ENCODE measurements around the gene PHYH.

The PHYH gene

GRCh38 chr10:13299437-13300287 is at the start of gene PHYH:
Gene PHYH, minus strand, starts transcription at chr10:13300064. Its CDS starts 22 bp downstream, at chr10:13300042.
- H3K36me3 ChIP-seq (ENCODE audit: control insufficient read depth in 1 of 2, insufficient read depth in 2 of 2, low read length in 2 of 2), result peaks cover 2 to 3% of the 10 kb centered on the region in 2 donors
- H3K4me3 ChIP-seq (ENCODE audit: low read depth in 1 of 2, low read length in 2 of 2), result peak within 1 kb of the TSS; percentile 74 to 77
- H3K27ac ChIP-seq (ENCODE audit: low read depth, low read length), result peak within 1 kb of the TSS; percentile 93
- peak within 1 kb of the TSS; percentile 70 to 73 for H3K9ac ChIP-seq (ENCODE audit: low read depth in 1 of 2, low read length in 2 of 2)
- H3K27me3 ChIP-seq (ENCODE audit: control insufficient read depth in 1 of 2, insufficient read depth in 2 of 2, low read length in 2 of 2), result no peaks in the 10 kb centered on the region
- H3K9me3 ChIP-seq (ENCODE audit: control insufficient read depth in 1 of 2, low read length in 2 of 2), result no peaks in the 10 kb centered on the region
- peaks cover 0 to 12% of the 10 kb centered on the region in 2 donors for H3K4me1 ChIP-seq (ENCODE audit: control insufficient read depth in 1 of 2, insufficient read depth in 2 of 2, low read length in 2 of 2)

- Histone ChIP-seq H3K4me3 (ENCODE audit: low read depth in 1 of 2, low read length in 2 of 2) (peak within 1 kb of the TSS; percentile 83 to 97), H3K27me3 (ENCODE audit: control insufficient read depth in 1 of 2, insufficient read depth in 2 of 2, low read length in 2 of 2) (peaks cover 0 to 4% of the 10 kb centered on the region in 2 donors), H3K27ac (ENCODE audit: low read depth, low read length) (peak within 1 kb of the TSS; percentile 88), H3K36me3 (ENCODE audit: control insufficient read depth in 1 of 2, insufficient read depth in 2 of 2, low read length in 2 of 2) (peaks cover 0 to 5% of the 10 kb centered on the region in 2 donors), H3K9ac (ENCODE audit: low read depth in 1 of 2, low read length in 2 of 2) (peak within 1 kb of the TSS; percentile 76 to 87), H3K4me1 (ENCODE audit: control insufficient read depth in 1 of 2, insufficient read depth in 2 of 2, low read length in 2 of 2) (peaks cover 18 to 27% of the 10 kb centered on the region in 2 donors), H3K9me3 (ENCODE audit: control insufficient read depth in 1 of 2, low read length in 2 of 2) (no peaks in the 10 kb centered on the region)
Observed at GRCh38 chr10:13348216-13349017, 48.6 kb upstream of the PHYH start, which contains the start of gene SEPHS1. Gene SEPHS1, minus strand, starts transcription at chr10:13348293. Its CDS starts 3,343 bp downstream, at chr10:13344950.

- Histone ChIP-seq H3K36me3 (ENCODE audit: control insufficient read depth in 1 of 2, insufficient read depth in 2 of 2, low read length in 2 of 2) (peaks cover 0 to 5% of the 10 kb centered on the region in 2 donors), H3K9ac (ENCODE audit: low read depth in 1 of 2, low read length in 2 of 2) (no peak overlapping the region), H3K9me3 (ENCODE audit: control insufficient read depth in 1 of 2, low read length in 2 of 2) (no peaks in the 10 kb centered on the region), H3K4me1 (ENCODE audit: control insufficient read depth in 1 of 2, insufficient read depth in 2 of 2, low read length in 2 of 2) (peaks cover 18 to 27% of the 10 kb centered on the region in 2 donors), H3K27me3 (ENCODE audit: control insufficient read depth in 1 of 2, insufficient read depth in 2 of 2, low read length in 2 of 2) (peaks cover 0 to under 1% of the 10 kb centered on the region in 2 donors), H3K4me3 (ENCODE audit: low read depth in 1 of 2, low read length in 2 of 2) (peak overlapping the region in 1 of 2 donors; percentile 83), H3K27ac (ENCODE audit: low read depth, low read length) (peak overlapping the region; percentile 84)
Observed at GRCh38 chr10:13347500-13348156, 47.8 kb upstream of the PHYH start.

GRCh38 chr10:13347043-13347499 is 47.2 kb upstream of the PHYH start:
- H3K4me1 ChIP-seq (ENCODE audit: control insufficient read depth in 1 of 2, insufficient read depth in 2 of 2, low read length in 2 of 2), result peaks cover 18 to 27% of the 10 kb centered on the region in 2 donors
- H3K9me3 ChIP-seq (ENCODE audit: control insufficient read depth in 1 of 2, low read length in 2 of 2), result no peaks in the 10 kb centered on the region
- peak overlapping the region; percentile 76 to 87 for H3K9ac ChIP-seq (ENCODE audit: low read depth in 1 of 2, low read length in 2 of 2)
- H3K36me3 ChIP-seq (ENCODE audit: control insufficient read depth in 1 of 2, insufficient read depth in 2 of 2, low read length in 2 of 2), result peaks cover 0 to 5% of the 10 kb centered on the region in 2 donors
- H3K4me3 ChIP-seq (ENCODE audit: low read depth in 1 of 2, low read length in 2 of 2), result peak overlapping the region; percentile 83 to 91
- H3K27ac ChIP-seq (ENCODE audit: low read depth, low read length), result peak overlapping the region; percentile 88
- H3K27me3 ChIP-seq (ENCODE audit: control insufficient read depth in 1 of 2, insufficient read depth in 2 of 2, low read length in 2 of 2), result no peaks in the 10 kb centered on the region

- peak overlapping the region; percentile 83 to 91 for H3K4me3 ChIP-seq (ENCODE audit: low read depth in 1 of 2, low read length in 2 of 2)
- peaks cover 0 to 5% of the 10 kb centered on the region in 2 donors for H3K36me3 ChIP-seq (ENCODE audit: control insufficient read depth in 1 of 2, insufficient read depth in 2 of 2, low read length in 2 of 2)
- peak overlapping the region; percentile 88 for H3K27ac ChIP-seq (ENCODE audit: low read depth, low read length)
- peak overlapping the region; percentile 76 to 87 for H3K9ac ChIP-seq (ENCODE audit: low read depth in 1 of 2, low read length in 2 of 2)
- no peaks in the 10 kb centered on the region for H3K9me3 ChIP-seq (ENCODE audit: control insufficient read depth in 1 of 2, low read length in 2 of 2)
- H3K27me3 ChIP-seq (ENCODE audit: control insufficient read depth in 1 of 2, insufficient read depth in 2 of 2, low read length in 2 of 2), result no peaks in the 10 kb centered on the region
- peaks cover 18 to 27% of the 10 kb centered on the region in 2 donors for H3K4me1 ChIP-seq (ENCODE audit: control insufficient read depth in 1 of 2, insufficient read depth in 2 of 2, low read length in 2 of 2)
Observed at GRCh38 chr10:13346283-13347042, 46.6 kb upstream of the PHYH start.

- Histone ChIP-seq H3K4me1 (ENCODE audit: control insufficient read depth in 1 of 2, insufficient read depth in 2 of 2, low read length in 2 of 2) (peaks cover 20 to 21% of the 10 kb centered on the region in 2 donors), H3K9me3 (ENCODE audit: control insufficient read depth in 1 of 2, low read length in 2 of 2) (no peaks in the 10 kb centered on the region), H3K27ac (ENCODE audit: low read depth, low read length) (no peak overlapping the region), H3K4me3 (ENCODE audit: low read depth in 1 of 2, low read length in 2 of 2) (no peak overlapping the region), H3K27me3 (ENCODE audit: control insufficient read depth in 1 of 2, insufficient read depth in 2 of 2, low read length in 2 of 2) (no peaks in the 10 kb centered on the region), H3K36me3 (ENCODE audit: control insufficient read depth in 1 of 2, insufficient read depth in 2 of 2, low read length in 2 of 2) (peaks cover 10 to 12% of the 10 kb centered on the region in 2 donors), H3K9ac (ENCODE audit: low read depth in 1 of 2, low read length in 2 of 2) (no peak overlapping the region)
Observed at GRCh38 chr10:13340626-13341376, 40.9 kb upstream of the PHYH start.

GRCh38 chr10:13340068-13340467 is 40.2 kb upstream of the PHYH start:
- Histone ChIP-seq H3K4me1 (ENCODE audit: control insufficient read depth in 1 of 2, insufficient read depth in 2 of 2, low read length in 2 of 2) (peaks cover 19 to 20% of the 10 kb centered on the region in 2 donors), H3K9ac (ENCODE audit: low read depth in 1 of 2, low read length in 2 of 2) (no peak overlapping the region), H3K27ac (ENCODE audit: low read depth, low read length) (no peak overlapping the region), H3K36me3 (ENCODE audit: control insufficient read depth in 1 of 2, insufficient read depth in 2 of 2, low read length in 2 of 2) (peaks cover 12% of the 10 kb centered on the region in 2 donors), H3K4me3 (ENCODE audit: low read depth in 1 of 2, low read length in 2 of 2) (no peak overlapping the region), H3K27me3 (ENCODE audit: control insufficient read depth in 1 of 2, insufficient read depth in 2 of 2, low read length in 2 of 2) (no peaks in the 10 kb centered on the region), H3K9me3 (ENCODE audit: control insufficient read depth in 1 of 2, low read length in 2 of 2) (no peaks in the 10 kb centered on the region)

- H3K9me3 ChIP-seq (ENCODE audit: control insufficient read depth in 1 of 2, low read length in 2 of 2), result no peaks in the 10 kb centered on the region
- H3K9ac ChIP-seq (ENCODE audit: low read depth in 1 of 2, low read length in 2 of 2), result peak overlapping the region; percentile 3 to 51
- peak overlapping the region; percentile 4 for H3K4me3 ChIP-seq (ENCODE audit: low read depth in 1 of 2, low read length in 2 of 2)
- H3K36me3 ChIP-seq (ENCODE audit: control insufficient read depth in 1 of 2, insufficient read depth in 2 of 2, low read length in 2 of 2), result peaks cover 20 to 22% of the 10 kb centered on the region in 2 donors
- H3K4me1 ChIP-seq (ENCODE audit: control insufficient read depth in 1 of 2, insufficient read depth in 2 of 2, low read length in 2 of 2), result peaks cover 19 to 20% of the 10 kb centered on the region in 2 donors
- H3K27ac ChIP-seq (ENCODE audit: low read depth, low read length), result no peak overlapping the region
- no peaks in the 10 kb centered on the region for H3K27me3 ChIP-seq (ENCODE audit: control insufficient read depth in 1 of 2, insufficient read depth in 2 of 2, low read length in 2 of 2)
Observed at GRCh38 chr10:13338390-13339110, 38.7 kb upstream of the PHYH start.

All from duodenal mucosa (tissue), 2 donors.